GM18858 (cell line): Measurements from ENCODE around the gene USP37.
"Not testable (repeated sequence)": the region's sequence is repeated elsewhere in the genome, so short reads cannot be mapped to it uniquely, and the experiment has no call there.

ENCODE experiments used
- ATAC-seq: cut with Tn5 transposase; IDR thresholded peaks from one replicate; pipeline ENCODE4 v1.9.1; 2021; ENCODE audit not compliant: unreplicated experiment

USP37 gene

DNA sequence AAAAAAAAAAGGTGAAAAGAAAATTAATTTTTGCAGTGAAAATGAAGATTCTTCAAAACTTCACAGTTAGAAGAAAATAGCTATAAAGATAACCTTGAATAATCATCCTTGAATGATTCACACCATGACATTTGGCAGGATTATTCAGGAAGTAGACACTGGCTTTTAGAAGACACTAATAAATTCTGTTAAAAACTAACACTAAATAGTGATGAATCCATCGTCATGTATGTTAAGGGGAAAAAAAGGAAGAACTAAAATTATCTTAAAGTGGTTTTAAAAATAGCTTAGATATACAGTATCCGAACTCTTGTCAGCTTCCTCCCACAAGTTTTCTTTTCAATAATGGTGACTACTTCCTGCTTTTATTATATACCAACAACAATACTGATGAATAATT lies 10.2 kb downstream of the USP37 start:
- no peak for ATAC-seq

GRCh38 chr2:218555527-218555926 lies 12.6 kb downstream of the USP37 start:
- ATAC-seq = no peak

DNA sequence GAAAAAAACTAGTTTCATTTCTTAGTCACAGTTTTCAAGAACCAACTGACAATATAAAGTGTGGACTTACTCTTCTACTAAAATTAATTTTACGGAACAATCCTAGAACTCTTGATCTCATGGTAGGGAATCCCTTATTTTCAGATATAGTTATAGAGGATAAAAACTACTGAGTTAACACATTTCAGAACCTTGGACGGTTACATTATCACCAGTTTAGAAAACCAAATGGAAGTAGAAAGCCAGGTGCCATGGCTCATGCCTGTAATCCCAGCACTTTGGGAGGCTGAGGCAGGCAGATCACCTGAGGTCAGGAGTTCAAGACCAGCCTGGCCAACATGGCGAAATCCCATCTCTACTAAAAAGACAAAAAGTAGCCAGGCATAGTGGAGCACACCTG lies 13.9 kb downstream of the USP37 start:
- ATAC-seq = not testable (repeated sequence)

- ATAC-seq = no peak
Measured at GRCh38 chr2:218547978-218548377, 20.2 kb downstream of the USP37 start.

DNA sequence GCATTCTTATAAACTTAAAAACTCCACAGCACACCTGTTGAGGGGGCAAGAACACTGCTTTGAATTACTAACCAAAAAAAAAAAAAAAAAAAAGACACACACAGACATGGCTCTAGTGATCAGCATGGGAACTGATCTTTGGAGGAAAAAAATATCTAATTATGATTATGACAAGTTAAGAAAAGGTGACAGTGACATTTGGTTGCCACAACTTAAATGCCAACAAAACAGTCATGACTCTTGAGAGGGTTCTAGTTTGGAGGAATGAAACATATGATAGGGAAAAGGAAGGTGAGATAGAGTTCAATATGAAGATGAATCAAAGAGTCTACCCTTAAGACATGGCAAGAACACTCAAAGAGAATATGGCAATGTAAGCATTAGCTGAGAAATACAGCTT lies 20.6 kb downstream of the USP37 start:
- no peak for ATAC-seq

DNA sequence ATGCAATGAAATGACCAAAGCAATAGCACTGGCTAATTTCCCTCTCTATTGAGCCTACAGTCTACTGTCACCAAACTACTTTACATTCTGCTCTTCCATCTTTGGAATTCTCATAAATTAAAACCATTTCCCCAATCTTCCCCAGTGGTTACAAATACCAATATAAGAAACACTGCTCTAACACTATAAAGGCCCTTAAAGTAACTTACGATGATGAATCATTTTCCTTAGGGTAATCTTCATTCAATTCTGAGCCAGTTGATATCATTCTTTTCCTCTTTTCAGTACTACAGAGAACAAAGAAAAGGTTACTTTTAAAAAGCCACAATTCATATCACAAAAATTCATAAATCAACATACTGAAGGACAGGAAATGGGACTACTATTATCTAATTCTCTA lies 22.1 kb downstream of the USP37 start:
- no peak for ATAC-seq

- no peak for ATAC-seq
Measured at GRCh38 chr2:218540015-218540414, 28.1 kb downstream of the USP37 start.

GRCh38 chr2:218536804-218537494 lies 31.2 kb downstream of the USP37 start:
- no peak for ATAC-seq

DNA sequence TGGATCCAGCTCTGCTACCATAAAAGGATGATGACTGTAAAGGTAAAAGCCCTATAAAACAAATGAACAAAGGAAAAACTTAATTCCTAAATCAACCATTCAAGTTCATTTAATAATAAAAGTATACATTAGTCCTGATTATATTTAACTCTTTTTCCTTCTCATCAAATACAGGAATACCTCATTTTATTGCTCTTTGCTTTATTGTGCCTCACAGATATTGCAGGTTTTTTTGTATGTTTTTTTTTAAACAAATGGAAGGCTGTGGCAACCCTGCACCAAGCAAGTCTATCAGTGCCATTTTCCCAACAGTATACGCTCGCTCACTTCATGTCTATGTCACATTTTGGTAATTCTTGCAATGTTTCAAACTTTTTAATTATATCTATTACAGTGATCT lies 38.2 kb downstream of the USP37 start:
- ATAC-seq = no peak

GRCh38 chr2:218528409-218528808 lies 39.7 kb downstream of the USP37 start:
- not testable (repeated sequence) for ATAC-seq

DNA sequence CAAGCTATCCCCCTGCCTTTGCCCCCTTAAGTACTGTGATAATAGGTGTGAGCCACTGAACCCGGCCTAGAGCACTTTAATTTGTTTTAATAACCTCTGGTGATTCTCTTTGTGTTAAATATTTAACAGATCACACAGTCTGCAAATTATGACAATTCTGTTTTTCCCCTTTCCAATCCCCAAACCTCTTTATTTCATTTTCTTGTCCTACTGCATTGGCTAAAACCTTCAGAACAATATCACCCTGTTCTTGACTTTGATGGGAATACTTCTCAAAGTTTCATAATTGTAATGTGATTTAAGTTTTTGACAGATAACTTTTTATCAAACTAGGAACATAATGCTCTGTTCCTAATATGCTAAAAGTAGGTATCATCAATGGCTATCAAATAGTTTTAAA lies 44.5 kb downstream of the USP37 start:
- ATAC-seq = no peak

DNA sequence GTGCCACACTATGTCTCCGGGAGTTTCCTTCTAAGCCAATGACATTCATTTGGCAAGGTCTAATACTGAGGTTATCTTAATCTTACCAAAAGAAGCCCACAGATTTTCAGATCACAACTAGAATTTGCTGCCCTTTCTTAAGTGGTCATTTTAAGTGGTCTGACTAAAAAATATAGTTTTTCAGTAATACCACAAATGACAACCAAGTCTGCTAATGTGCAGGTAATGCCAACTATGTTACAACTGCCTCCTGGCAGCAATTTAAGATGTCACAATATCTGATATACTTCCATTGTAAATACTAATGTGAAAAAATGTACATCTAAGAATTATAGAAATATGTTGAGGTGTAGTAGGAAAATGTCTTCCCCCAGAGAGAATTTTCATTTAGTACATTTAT lies 49.3 kb downstream of the USP37 start:
- ATAC-seq = no peak

GRCh38 chr2:218517434-218518206 lies 50.5 kb downstream of the USP37 start:
- ATAC-seq = peak; percentile 71

DNA sequence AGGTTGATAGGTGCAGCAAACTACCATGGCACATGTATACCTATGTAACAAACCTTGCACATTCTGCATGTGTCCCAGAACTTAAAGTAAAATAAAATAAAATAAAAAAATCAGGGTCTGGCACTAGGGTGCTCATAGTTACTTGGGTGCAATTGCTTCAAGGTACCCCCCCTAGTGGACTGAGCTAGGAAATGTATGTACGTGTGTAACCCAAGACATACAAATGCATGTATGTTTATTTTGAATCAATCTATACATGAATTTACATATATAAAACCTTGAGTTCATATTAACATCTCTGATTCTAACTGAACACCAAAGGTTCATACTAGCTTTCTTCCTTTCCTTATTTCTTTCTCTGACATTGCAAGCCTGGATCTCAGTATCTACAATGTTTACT lies 51.5 kb downstream of the USP37 start:
- ATAC-seq = no peak

DNA sequence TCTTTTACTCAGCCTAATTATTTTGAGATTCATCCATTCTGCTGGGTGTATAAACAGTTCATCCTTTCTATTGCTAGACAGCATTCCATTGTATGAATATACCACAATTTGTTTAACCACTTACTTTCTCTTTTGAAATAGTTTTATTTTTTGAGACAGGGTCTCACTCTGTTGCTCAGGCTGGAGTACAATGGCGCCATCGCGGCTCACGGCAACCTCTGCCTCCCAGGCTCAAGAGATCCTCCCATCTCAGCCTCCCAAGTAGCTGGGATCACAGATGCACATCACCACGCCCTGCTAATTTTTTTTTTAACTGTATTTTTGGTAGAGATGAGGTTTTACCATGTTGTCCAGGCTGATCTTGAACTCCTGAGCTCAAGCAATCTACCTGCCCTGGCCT lies 54.5 kb downstream of the USP37 start:
- ATAC-seq = no peak

- ATAC-seq = peak; percentile 66
Measured at GRCh38 chr2:218508299-218508698, 59.9 kb downstream of the USP37 start.

DNA sequence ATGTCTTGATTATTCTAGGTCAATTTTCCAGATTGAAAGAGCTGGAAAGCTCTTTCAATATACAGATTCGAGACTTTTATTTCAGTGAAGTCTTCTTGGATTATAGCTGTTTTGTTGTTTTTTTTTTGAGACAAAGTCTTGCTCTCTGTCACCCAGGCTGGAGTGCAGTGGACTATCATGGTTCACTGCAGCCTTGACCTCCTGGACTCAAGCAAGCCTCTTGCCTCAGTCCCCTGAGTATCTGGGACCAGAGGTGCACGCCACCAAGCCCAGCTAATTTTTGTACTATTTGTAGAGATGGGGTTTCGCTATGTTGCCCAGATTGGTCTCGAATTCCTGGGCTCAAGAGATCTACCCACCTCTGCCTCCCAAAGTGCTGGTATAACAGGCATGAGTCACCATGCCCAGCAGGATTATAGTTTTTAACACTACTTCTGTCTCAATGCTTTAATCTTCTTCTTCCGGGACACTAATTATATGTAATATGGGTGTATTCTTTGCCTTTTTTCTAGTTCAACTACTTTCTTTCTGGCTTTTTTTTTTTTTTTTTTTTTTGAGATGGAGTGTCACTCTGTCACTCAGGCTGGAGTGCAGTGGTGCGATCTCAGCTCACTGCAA lies 62.3 kb downstream of the USP37 start:
- ATAC-seq = no peak

GRCh38 chr2:218501665-218502064 lies 66.5 kb downstream of the USP37 start:
- no peak for ATAC-seq

DNA sequence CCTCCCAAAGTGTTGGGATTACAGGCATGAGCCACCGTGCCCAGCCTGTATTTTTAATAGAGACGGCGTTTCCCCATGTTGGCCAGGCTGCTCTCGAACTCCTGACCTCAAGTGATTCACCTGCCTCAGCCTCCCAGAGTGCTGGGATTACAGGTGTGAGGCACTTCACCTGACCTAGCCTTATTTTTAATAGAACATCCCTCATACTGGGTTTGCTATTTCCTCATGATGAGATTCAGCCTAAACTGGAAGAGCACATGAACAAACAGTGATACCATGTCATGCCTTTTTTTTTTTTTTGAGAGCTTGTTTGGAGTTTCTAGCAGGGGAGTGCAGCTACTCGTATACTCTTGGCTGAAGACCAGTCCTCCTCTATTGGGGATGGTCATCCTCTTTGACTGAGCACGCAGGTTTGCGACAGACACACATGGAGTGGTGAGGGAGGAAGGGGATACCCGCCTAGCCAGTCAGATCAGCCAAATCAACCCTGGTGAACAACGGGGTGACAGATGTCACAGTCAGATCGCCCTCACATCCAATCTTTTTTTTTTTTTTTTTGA lies 67.6 kb downstream of the USP37 start:
- ATAC-seq = no peak

- no peak for ATAC-seq
Measured at GRCh38 chr2:218485986-218486667, 82.0 kb downstream of the USP37 start.

- ATAC-seq = no peak
Measured at GRCh38 chr2:218482651-218483050, 85.5 kb downstream of the USP37 start.
